Activated CD4-positive, alpha-beta T cell treated with anti-CD3 and anti-CD28 coated beads for 24 hours (primary cell): ENCODE measurements around the gene FBXL7.
"Not testable (repeated sequence)": the region's sequence is repeated elsewhere in the genome, so short reads cannot be mapped to it uniquely, and the experiment has no call there.

Source experiments
- DNase-seq, 2 donors: peaks; one replicate each; pipeline ENCODE4 v3.0.0-alpha.2; 2020; ENCODE audit warnings: low read depth in 2 of 2

FBXL7 gene

DNA sequence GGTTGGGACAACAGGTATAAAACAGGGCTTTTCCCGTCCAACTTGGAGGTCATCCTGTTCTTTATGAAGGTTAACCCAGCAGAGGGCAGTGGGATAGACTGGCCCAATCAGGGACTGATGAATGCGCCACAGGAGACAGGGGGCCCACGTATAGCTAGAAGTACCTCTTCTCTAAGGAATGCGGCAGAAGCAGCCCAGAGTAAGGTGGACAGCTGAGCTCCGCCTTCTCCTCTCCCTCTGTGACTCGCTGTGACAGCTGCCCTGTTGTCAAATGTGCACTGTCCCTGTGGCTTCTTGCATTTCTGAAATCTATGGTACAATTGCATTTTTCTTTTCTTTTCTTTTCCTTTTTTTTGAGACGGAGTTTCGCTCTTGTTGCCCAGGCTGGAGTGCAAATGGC is 306.6 kb downstream of the FBXL7 start:
- DNase-seq = no peak

GRCh38 chr5:15807248-15807647 is 307.3 kb downstream of the FBXL7 start:
- DNase-seq = no peak

- no peak for DNase-seq
Measured at GRCh38 chr5:15807871-15808270, 307.9 kb downstream of the FBXL7 start.

DNA sequence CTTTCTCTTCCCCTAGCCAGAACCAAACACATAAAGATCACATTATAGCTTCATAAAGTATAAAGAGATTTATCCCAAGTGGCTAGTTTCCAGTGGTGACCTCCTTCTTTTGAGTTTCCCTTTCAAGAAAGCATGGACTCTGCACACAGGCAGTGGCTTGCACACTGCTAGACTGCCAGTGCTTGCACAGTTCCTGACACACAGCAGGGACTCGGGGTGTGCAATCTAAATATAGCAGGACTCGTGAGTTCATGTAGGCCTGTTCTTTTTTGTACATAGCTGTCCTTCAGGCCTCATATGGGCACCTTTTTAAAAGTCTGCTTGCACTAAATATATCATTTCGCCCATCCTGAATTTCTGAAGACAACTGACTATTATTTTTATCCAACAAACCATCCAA is 308.6 kb downstream of the FBXL7 start:
- no peak for DNase-seq

DNA sequence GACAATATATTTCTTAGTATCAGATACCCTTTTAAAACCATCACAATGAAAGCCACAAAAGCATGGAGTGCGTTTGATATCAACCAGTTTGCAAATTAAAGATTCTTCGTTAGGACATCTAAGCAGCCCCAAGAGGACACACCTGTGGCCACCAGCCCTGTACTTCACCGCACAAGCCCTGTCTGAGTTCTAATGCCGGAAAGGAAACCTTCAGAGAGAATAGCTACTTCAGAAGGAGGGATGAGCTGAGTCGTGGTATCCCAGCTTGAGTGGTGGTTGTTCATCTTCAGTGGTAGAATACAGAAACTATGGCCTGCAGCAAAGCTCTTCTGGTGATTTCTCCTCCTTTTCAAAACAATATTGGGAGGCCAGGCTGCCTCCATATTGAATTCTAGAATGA is 319.6 kb downstream of the FBXL7 start:
- no peak for DNase-seq

- no peak for DNase-seq
Measured at GRCh38 chr5:15821506-15821905, 321.5 kb downstream of the FBXL7 start.

DNA sequence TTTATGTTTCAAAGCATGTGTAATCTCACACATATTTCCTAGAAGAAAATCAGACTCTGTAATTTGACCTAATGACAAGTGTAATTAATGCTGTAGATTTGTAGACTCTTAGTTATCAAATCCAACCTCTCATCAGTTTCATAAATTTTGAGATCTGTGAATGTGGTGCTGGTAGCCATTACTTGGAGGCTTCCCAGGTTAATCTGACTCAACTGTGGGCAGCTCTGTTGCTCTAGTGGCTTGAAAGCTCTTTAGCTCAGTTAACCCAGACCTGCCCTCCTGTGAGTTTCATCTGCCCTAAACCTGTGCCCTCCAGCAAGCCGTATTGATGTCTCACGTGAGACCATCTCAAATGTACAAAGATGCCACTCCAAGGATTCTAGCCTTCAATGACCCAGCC is 323.4 kb downstream of the FBXL7 start:
- DNase-seq = no peak

DNA sequence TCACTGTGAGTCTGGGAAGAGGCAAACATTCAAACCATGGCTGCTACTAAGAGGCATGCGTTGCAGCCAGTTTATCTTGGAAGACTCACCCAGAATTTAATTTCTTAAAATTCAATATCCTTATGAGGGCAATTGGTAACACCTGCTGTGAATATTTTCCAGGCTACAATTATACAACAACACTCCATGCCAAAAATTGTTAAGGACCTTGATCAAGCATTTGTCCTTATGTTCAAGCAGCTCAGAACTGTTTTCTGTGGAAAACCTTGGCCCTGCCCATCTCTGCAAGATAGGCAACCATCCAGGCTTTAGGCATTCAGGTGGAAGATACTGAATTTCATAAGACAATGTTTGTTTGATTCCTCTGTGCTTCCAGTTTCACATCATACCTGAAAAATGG is 327.8 kb downstream of the FBXL7 start:
- no peak for DNase-seq

DNA sequence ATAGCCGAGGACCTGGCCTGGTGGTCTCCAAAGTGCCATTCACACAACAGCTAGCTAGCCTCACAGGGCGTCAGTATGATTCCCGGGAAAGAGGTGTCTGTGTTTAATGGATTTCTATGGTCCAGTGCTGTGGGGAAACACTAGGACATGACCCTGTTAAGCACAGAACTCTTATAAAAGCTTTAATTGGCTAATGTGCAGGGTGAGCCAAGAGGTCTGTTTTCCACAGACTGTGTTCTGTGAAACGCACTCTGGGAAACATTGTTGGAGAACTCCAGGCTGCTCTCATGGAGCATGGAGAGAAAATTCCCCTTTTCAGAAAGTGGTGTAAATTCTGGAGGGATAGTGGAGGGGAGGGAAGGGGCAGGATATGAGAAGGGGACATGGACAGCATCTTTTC is 331.4 kb downstream of the FBXL7 start:
- no peak for DNase-seq

- no peak for DNase-seq
Measured at GRCh38 chr5:15833365-15833764, 333.4 kb downstream of the FBXL7 start.

GRCh38 chr5:15834596-15835245 is 334.7 kb downstream of the FBXL7 start:
- no peak for DNase-seq

DNA sequence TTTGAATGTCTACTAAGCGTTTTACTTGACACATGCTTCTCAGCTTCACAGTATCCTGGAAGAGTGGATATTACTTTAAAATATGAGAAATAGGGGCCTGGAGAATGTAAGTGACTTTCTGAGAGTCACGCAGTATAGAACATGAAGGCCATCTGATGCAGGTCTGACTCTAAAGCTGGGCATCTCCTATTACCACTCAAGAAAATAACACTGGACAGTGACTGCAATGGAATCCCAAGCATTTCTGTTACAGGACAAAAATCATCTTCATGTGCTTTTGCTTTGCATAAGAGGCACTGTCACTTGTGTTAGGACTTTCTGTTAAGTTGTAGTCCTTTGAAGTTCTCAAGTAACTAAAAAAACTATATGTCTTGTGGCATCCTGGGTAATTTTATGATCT is 335.5 kb downstream of the FBXL7 start:
- DNase-seq = no peak

DNA sequence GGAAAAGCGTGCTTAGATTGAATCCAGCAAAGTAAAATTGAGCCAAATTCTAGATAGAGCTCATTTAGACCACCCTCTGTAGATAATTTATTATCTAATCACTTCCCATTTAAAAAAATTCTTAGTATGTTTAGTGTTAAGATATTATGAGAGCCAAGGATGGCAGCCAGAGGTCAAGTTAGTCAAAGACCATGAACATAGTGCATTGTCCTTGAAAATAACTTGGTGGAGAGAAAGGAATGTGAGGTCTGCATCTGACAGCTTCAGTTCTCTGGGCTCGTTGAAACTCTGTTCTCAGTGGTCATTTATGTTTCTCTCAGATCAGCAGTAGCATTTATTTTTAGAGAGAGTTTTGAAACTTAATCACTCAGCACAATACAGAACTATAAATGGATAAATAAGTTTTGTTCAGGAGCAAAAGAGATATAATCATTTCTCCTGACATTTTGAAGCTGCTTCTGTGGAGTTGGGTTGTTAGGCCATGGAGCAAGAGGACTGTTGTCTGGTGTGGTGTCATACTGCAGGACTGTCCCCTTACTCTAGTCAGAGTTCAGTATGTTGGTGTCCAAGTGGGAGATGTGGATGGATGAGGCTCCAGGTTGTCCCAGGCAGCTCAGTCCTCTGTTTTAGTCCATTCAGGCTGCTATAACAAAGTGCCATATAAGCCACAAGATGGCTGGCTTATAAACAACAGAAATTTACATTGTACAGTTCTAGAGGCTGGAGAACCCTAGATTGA is 337.7 kb downstream of the FBXL7 start:
- DNase-seq = no peak

DNA sequence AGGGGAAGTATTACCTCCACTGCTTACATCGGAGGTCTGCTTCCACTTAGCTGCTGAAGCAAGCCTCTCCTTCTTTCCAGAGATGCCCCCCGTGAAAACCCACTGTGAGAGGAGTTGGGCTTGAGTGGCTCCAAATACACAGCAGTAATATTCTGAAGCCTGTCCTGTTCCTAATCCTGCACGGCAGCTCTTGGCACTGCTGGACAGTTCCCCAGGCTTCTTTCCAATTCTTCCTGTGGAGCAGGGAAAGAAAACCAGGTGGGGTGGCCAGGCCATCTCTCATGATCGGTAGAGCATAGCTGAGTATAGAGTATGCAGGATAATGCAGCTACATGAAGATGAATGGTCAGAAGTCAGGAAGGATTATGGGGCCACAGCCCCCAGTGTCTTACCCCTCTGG is 344.3 kb downstream of the FBXL7 start:
- no peak for DNase-seq

- no peak for DNase-seq
Measured at GRCh38 chr5:15844871-15845270, 344.9 kb downstream of the FBXL7 start.

DNA sequence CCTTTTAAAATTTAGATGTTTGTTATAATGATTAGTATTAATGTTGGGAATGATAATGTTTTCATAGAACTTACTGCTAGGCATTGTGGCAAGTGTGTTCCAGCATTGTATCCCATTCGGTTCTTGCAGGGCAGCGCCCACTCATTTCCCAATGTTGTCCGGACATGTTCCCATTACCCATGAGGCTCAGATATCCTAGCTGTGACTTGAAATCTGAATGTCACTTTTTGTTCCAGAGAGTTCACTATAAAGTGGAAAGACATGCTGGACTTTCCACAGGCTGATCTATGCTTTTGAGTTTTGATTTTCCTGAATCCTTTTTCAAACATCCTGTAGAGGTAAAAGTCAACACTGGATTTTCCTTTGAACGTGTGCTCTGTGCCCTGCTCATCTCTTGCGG is 350.6 kb downstream of the FBXL7 start:
- DNase-seq = no peak

- DNase-seq = no peak
Measured at GRCh38 chr5:15850939-15851341, 351.0 kb downstream of the FBXL7 start.

DNA sequence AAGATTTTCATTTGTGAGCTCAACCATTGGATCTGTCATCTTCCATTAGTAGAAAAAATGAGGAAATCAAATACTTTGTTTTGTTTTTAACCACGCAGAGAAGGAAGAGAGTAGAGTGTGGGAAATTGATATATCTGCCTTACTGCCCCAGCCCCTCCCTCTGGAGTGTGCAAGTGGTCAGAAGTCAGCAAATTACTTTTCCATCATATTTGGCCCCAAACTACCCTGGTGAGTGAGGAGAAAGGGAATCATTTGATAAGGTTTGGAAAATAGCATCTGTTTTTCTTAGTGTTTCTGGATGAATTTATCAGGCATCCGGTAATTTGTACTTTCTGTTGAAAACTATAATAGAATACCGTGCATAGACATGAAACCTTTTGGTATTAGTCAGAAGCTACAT is 352.2 kb downstream of the FBXL7 start:
- DNase-seq = no peak

DNA sequence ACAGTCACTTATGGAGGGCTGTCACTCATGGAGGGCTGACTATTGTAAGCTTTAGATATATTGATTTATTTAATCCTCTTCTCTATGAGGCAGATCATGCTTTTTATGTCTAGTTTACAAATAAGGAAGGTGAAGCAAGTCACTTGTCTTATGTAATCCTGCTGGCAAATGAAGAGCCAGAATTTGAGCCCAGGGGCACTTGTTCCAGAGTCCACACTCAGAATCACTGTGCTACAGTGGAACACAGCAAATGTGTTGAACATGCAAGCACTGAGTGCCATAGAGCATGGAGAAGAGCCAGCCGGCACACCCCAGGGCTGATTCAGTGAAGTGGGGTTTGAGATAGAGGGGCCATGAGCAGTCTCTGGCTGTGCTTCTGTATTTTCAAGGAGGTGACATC is 353.0 kb downstream of the FBXL7 start:
- DNase-seq = no peak

DNA sequence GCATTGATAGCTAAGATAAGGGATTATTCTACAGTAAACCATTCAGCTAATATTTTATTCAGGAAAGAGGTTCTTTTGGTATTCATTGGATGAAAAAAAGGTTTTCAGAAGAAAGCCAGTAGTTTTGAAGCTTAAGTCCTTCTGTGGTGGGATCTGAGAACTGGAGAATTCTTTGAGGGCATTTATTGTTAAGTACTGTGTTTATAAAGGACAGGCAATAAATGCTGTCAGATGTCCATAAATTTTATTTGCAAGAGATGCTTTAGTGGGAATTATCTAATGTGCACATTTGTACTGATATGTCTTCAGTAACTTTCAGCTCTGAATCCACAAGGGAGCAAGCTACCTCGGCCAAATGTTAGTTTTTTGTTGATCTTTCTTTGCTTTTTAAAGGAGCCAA is 358.3 kb downstream of the FBXL7 start:
- DNase-seq = no peak

DNA sequence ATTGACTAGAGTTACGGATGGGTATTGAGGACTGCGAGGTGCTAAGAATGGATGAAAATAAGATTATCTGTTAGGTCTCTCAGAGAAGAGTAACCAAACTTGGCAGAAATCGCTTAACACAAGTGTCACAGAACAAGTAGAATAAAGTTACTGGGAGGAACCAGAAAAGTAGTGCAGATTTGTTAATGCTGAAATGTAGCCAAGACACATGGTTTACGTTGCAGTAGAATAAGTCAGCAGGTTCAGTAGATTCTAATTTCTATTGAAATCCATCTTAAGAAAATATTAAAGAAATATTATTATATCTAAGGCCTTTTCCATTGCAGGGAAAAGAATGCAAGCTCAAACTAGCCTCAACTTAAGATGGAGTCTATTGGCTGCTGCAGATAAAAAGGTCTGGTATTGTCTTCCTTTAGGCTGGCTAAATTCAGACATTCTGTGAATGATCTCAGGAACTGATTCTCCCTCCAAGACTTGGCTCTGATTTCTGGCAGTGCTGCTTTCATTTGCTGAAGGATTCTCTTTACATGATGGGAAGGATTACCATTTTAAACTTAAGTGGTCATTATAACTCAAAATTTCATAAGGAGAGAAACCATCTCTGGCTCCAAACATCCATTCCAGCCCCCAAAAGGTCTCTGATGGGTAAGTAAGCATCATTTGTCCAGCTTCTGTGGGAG is 364.7 kb downstream of the FBXL7 start:
- no peak for DNase-seq

DNA sequence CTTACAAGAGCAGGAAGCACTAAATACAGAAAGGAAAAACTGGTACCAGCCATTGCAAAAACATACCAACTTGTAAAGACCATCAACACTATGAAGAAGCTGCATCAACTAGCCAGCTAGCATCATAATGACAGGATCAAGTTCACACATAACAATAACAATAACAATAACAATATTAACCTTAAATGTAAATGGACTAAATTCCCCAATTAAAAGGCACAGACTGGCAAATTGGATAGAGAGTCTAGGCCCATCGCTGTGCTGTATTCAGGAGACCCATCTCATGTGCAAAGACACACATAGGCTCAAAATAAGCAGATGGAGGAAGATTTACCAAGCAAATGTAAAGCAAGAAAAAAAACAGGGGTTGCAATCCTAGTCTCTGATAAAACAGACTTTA is 372.3 kb downstream of the FBXL7 start:
- DNase-seq = not testable (repeated sequence)

DNA sequence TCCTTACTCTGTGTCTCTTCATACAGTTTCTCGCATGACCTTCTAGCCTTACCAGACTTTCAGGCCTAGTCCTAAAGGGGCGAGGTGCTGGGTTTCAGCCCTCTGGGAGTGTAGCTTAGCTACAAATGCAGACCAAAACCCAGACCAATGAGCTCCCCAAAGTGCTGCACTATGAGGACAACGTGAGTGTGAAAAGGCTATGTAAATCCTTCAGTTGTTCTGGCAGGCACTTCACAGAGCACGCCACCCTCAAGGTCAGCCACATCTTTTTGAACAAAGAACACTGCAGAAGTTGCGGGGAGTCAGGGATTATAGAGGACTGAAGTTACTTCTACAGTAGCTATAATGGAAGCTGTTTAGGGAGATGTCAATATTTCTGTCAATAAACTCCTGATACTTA is 377.9 kb downstream of the FBXL7 start:
- no peak for DNase-seq
